ENCODE measurements around the gene RNU5B-1. TPM values are rescaled to one million over a fixed set of nuclear protein-coding genes. Genes with fewer than 3 reads are reported as not detected.
"Not testable (repeated sequence)": the region's sequence is repeated elsewhere in the genome, so short reads cannot be mapped to it uniquely, and the experiment has no call there.

RNU5B-1 gene
- total and polyA plus RNA-seq, 9 of the 15 experiments (the other 6 are each of a cell fraction or from before 2014, with no cell fraction given), result 14.2 TPM; not detected in 8

DNA sequence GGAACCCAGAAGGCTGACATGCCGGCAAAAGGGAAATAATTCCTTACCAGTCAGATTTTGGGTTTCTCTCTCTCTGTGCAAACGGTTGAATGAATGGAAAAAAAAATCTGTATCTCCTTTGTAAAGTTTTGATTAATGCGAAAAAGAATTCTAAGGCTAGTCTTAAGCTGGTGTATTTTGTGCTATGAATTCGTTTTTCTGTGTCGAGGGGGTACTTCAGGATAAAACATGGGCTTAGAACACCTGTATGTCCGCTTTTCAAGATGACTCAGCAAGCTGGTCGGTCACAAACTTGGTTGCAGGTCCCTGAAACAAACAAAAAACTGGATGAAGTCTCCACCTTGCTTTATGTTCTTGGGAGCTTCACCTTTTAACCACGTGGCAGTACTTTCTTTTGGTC, 44.9 kb downstream of the RNU5B-1 start (continued):
- TF ChIP-seq, protein P1, sequence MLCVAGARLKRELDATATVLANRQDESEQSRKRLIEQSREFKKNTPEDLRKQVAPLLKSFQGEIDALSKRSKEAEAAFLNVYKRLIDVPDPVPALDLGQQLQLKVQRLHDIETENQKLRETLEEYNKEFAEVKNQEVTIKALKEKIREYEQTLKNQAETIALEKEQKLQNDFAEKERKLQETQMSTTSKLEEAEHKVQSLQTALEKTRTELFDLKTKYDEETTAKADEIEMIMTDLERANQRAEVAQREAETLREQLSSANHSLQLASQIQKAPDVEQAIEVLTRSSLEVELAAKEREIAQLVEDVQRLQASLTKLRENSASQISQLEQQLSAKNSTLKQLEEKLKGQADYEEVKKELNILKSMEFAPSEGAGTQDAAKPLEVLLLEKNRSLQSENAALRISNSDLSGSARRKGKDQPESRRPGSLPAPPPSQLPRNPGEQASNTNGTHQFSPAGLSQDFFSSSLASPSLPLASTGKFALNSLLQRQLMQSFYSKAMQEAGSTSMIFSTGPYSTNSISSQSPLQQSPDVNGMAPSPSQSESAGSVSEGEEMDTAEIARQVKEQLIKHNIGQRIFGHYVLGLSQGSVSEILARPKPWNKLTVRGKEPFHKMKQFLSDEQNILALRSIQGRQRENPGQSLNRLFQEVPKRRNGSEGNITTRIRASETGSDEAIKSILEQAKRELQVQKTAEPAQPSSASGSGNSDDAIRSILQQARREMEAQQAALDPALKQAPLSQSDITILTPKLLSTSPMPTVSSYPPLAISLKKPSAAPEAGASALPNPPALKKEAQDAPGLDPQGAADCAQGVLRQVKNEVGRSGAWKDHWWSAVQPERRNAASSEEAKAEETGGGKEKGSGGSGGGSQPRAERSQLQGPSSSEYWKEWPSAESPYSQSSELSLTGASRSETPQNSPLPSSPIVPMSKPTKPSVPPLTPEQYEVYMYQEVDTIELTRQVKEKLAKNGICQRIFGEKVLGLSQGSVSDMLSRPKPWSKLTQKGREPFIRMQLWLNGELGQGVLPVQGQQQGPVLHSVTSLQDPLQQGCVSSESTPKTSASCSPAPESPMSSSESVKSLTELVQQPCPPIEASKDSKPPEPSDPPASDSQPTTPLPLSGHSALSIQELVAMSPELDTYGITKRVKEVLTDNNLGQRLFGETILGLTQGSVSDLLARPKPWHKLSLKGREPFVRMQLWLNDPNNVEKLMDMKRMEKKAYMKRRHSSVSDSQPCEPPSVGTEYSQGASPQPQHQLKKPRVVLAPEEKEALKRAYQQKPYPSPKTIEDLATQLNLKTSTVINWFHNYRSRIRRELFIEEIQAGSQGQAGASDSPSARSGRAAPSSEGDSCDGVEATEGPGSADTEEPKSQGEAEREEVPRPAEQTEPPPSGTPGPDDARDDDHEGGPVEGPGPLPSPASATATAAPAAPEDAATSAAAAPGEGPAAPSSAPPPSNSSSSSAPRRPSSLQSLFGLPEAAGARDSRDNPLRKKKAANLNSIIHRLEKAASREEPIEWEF (CRISPR knock-in tag; IDR thresholded peaks at IDR 0.05), result no peak
- TF ChIP-seq HDAC1 (IDR thresholded peaks at IDR 0.05) (no peak), RBM15 (IDR thresholded peaks at IDR 0.05; ENCODE audit: insufficient read depth, low read length) (no peak), KAT7 (CRISPR knock-in tag; IDR thresholded peaks at IDR 0.05; ENCODE audit: borderline replicate concordance) (no peak), MECOM (CRISPR knock-in tag; IDR thresholded peaks at IDR 0.05) (no peak), SP2 (IDR thresholded peaks at IDR 0.05; ENCODE audit: extremely low read depth, low read depth, low read length, poor library complexity, severe bottlenecking) (no peak), SMC3 (conservative IDR thresholded peaks at IDR 0.05; ENCODE audit: insufficient read depth, low read depth, low read length) (no peak)
- TF ChIP-seq, protein P2, sequence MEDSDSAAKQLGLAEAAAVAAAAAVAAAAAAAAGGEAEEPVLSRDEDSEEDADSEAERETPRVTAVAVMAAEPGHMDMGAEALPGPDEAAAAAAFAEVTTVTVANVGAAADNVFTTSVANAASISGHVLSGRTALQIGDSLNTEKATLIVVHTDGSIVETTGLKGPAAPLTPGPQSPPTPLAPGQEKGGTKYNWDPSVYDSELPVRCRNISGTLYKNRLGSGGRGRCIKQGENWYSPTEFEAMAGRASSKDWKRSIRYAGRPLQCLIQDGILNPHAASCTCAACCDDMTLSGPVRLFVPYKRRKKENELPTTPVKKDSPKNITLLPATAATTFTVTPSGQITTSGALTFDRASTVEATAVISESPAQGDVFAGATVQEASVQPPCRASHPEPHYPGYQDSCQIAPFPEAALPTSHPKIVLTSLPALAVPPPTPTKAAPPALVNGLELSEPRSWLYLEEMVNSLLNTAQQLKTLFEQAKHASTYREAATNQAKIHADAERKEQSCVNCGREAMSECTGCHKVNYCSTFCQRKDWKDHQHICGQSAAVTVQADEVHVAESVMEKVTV (CRISPR knock-in tag; IDR thresholded peaks at IDR 0.05), result no peak

DNA sequence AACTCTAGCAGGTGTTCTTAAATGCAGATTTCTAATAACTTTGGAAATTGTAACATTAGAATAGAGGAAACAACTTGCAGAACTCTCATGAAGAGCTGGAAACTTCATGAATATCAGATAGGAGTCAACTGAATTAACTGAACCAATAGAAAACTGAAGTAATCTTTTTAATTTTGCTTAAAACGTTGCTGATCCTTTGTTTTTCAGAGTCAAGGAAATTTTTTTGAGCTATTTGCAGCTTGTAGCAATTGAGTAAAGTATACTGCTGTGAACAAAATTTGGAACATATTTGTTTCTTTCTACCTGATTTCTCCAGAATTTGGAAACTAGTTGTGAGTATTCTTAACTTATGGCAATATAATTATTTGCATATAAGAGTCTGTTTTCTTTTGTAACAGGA, 47.5 kb downstream of the RNU5B-1 start:
- H4K20me1 ChIP-seq (replicated peaks; ENCODE audit: control insufficient read depth, insufficient read depth, low read length); H3K4me2 ChIP-seq (ENCODE audit: insufficient read depth, low read length); H2AFZ ChIP-seq (ENCODE audit: low read depth, low read length); H3K9me1 ChIP-seq (ENCODE audit: control insufficient read depth, insufficient read depth, low read length); H3K36me3 ChIP-seq (ENCODE audit: control insufficient read depth, insufficient read depth, low read length); DNase-seq (ENCODE audit: extremely low read depth in 1 of 4, low spot score in 3 of 4); H3K9ac ChIP-seq (ENCODE audit: insufficient read depth in 1 of 2, low read depth in 2 of 2, low read length in 2 of 2); H3K27ac ChIP-seq (ENCODE audit: extremely low read depth, low read depth, low read length); FAIRE-seq; CTCF ChIA-PET (ENCODE audit: low intra/inter-chr PET ratio); H3K9me3 ChIP-seq (replicated peaks; ENCODE audit: control insufficient read depth, insufficient read depth, low read depth, low read length); BruUV-seq (replicated peaks); POLR2A ChIA-PET; H3K4me3 ChIP-seq; H3K79me2 ChIP-seq (ENCODE audit: control insufficient read depth, insufficient read depth, low read length); in situ Hi-C loops (cut with MboI); intact Hi-C loops (cut with micrococcal nuclease); ATAC-seq: not testable (repeated sequence)
- peaks cover 14 to 23% of the 10 kb centered on the region in 2 experiments for H3K27me3 ChIP-seq (ENCODE audit: control insufficient read depth in 2 of 2, insufficient read depth in 2 of 2, low read length in 2 of 2)
- WGBS (ENCODE audit: insufficient coverage, low coverage, missing lambda C conversion rate), result 0% methylated on average over 1 of the region's 1 CpG
- H3K4me1 ChIP-seq (replicated peaks in 1 of 2; ENCODE audit: control insufficient read depth in 2 of 2, insufficient read depth in 2 of 2, low read length in 2 of 2), result peaks cover 0 to 11% of the 10 kb centered on the region in 2 experiments; a peak in 4 of 5 replicates

Measured in K562 (cell line).